GM12878 (cell line): Measurements from ENCODE around the gene MTRF1. TPM values are rescaled to one million over a fixed set of nuclear protein-coding genes. Genes with fewer than 3 reads are reported as not detected.

Source experiments
- ATAC-seq: fragments of 200-7000 bp; cut with Tn5 transposase; 3 replicates; pipeline ENCODE4 v1.9.1; 2020; ENCODE audit warnings: mild to moderate bottlenecking, moderate library complexity
- BruUV-seq: library from RNA; stranded (reverse); fragments of 400-500 nt; replicated peaks from 2 replicates; lab custom pipeline; 2021; lab: Mats Ljungman, UMichigan
- CTCF ChIA-PET: fragments of 300-600 bp; sonication (Branson Sonifier 250); formaldehyde crosslinking; extraction: SDS; loops from one replicate; lab custom pipeline; 2021; ENCODE audit warnings: inconsistent platforms; lab: Yijun Ruan, JAX
- POLR2A ChIA-PET: fragments of 350-600 bp; formaldehyde crosslinking; extraction: SDS; loops from one replicate; lab custom pipeline; 2021; ENCODE audit warnings: inconsistent platforms; lab: Charles Lee
- RAD21 ChIA-PET: fragments of 300-600 bp; sonication (Branson Sonifier 250); formaldehyde crosslinking; loops from one replicate; lab custom pipeline; 2023; ENCODE audit warnings: antibody characterized with exemption; ENCODE audit not compliant: unreplicated experiment; lab: Charles Lee
- SMC1A ChIA-PET: fragments of 300-600 bp; sonication (Branson Sonifier 250); formaldehyde crosslinking; loops from one replicate; lab custom pipeline; 2023; ENCODE audit not compliant: unreplicated experiment, uncharacterized antibody; lab: Charles Lee
- DNase-seq: peaks from one replicate; pipeline ENCODE4 v3.0.0-alpha.2; 2011; ENCODE audit warnings: low read depth, low spot score
- FAIRE-seq: peaks from 3 replicates; lab custom pipeline; 2011; peaks lifted over from hg19 to GRCh38; lab: Jason Lieb, UNC
- H2AFZ ChIP-seq: 2 replicates; pipeline ENCODE4 v1.6.0; 2011; ENCODE audit warnings: low read depth, low read length, control low read depth; ENCODE audit not compliant: control insufficient read depth
- H3K27ac ChIP-seq: 2 replicates; pipeline ENCODE4 v1.5.1; 2011; ENCODE audit warnings: control low read depth; ENCODE audit not compliant: control insufficient read depth, insufficient read depth
- H3K27me3 ChIP-seq, 2 experiments: replicated peaks in 1 of 2; 2 replicates each; pipeline versions ENCODE4 v1.6.0 to v1.6.1; 2011; ENCODE audit warnings: low read length in 1 of 2; ENCODE audit not compliant: control insufficient read depth in 2 of 2, insufficient read depth in 2 of 2
- H3K36me3 ChIP-seq, 2 experiments: 2 replicates each; pipeline ENCODE4 v1.5.1; 2011; ENCODE audit warnings: low read length in 1 of 2; ENCODE audit not compliant: control insufficient read depth in 2 of 2, insufficient read depth in 2 of 2
- H3K4me1 ChIP-seq: 2 replicates; pipeline ENCODE4 v1.6.1; 2011; ENCODE audit warnings: mild to moderate bottlenecking, low read length, moderate library complexity, mixed read lengths; ENCODE audit not compliant: control insufficient read depth, insufficient read depth
- H3K4me2 ChIP-seq: 2 replicates; pipeline ENCODE4 v1.6.0; 2011; ENCODE audit warnings: control low read depth; ENCODE audit not compliant: control insufficient read depth, insufficient read depth
- H3K4me3 ChIP-seq: fragments of 200-600 bp; sonication (generic); 2 replicates; pipeline ENCODE4 v1.5.1; 2016
- H3K79me2 ChIP-seq: 2 replicates; pipeline ENCODE4 v1.6.0; 2011; ENCODE audit warnings: low read length; ENCODE audit not compliant: control insufficient read depth, insufficient read depth
- H3K9ac ChIP-seq: 2 replicates; pipeline ENCODE4 v1.8.0; 2011; ENCODE audit warnings: low read length, control low read depth, mixed read lengths; ENCODE audit not compliant: control insufficient read depth, insufficient read depth
- H3K9me3 ChIP-seq: replicated peaks from 3 replicates; pipeline ENCODE4 v1.5.1; 2011; ENCODE audit warnings: mild to moderate bottlenecking, low read length; ENCODE audit not compliant: control insufficient read depth, insufficient read depth
- H4K20me1 ChIP-seq: 2 replicates; pipeline ENCODE4 v1.6.0; 2011; ENCODE audit not compliant: control insufficient read depth, insufficient read depth
- CHD1 ChIP-seq: IDR thresholded peaks from 2 replicates; pipeline ENCODE4 v1.6.1; 2012; ENCODE audit warnings: low read depth, low read length, improper control_type of control experiment
- EZH2 ChIP-seq: IDR thresholded peaks from 2 replicates; pipeline ENCODE4 v1.6.1; 2012; ENCODE audit warnings: low read depth, mild to moderate bottlenecking, control low read depth, inconsistent platforms, low read length, borderline replicate concordance; ENCODE audit not compliant: control insufficient read depth
- FOS ChIP-seq: IDR thresholded peaks from 3 replicates; pipeline ENCODE4 v1.6.1; 2011; ENCODE audit warnings: borderline replicate concordance; ENCODE audit not compliant: insufficient read length; ENCODE audit errors: extremely low read depth
- MTA2 ChIP-seq: fragments of 450-650 bp; IDR thresholded peaks from 2 replicates; pipeline ENCODE4 v1.6.1; 2016; ENCODE audit warnings: low read depth, mild to moderate bottlenecking, moderate library complexity
- MXI1 ChIP-seq: fragments of 150-350 bp; IDR thresholded peaks from 2 replicates; pipeline ENCODE4 v1.6.1; 2011; ENCODE audit warnings: low read depth, mild to moderate bottlenecking, inconsistent platforms, low read length, improper control_type of control experiment
- NRF1 ChIP-seq: conservative IDR thresholded peaks from 2 replicates; pipeline ENCODE4 v1.6.1; 2011; ENCODE audit warnings: mild to moderate bottlenecking, low read depth, low read length, improper control_type of control experiment
- POLR2A ChIP-seq: IDR thresholded peaks from 2 replicates; pipeline ENCODE4 v1.6.1; 2011; ENCODE audit warnings: low read depth, mild to moderate bottlenecking, low read length
- POU2F2 ChIP-seq: IDR thresholded peaks from 3 replicates; pipeline ENCODE4 v1.6.1; 2011; ENCODE audit warnings: low read depth, mild to moderate bottlenecking, low read length, borderline replicate concordance
- RB1 ChIP-seq: fragments of 450-650 bp; formaldehyde crosslinking; IDR thresholded peaks from 2 replicates; pipeline ENCODE4 v1.6.1; 2017; ENCODE audit warnings: mild to moderate bottlenecking, borderline replicate concordance
- RELA ChIP-seq: fragments of 450-650 bp; IDR thresholded peaks from 2 replicates; pipeline ENCODE4 v1.8.0; 2014; ENCODE audit warnings: borderline replicate concordance; ENCODE audit not compliant: partially characterized antibody
- SRF ChIP-seq, 2 experiments: IDR thresholded peaks; 2 replicates each; pipeline ENCODE4 v1.6.1; 2011; ENCODE audit warnings: low read depth in 2 of 2, low read length in 2 of 2, mild to moderate bottlenecking in 1 of 2, moderate library complexity in 1 of 2
- SUPT20H ChIP-seq: IDR thresholded peaks from 2 replicates; pipeline ENCODE4 v1.6.1; 2011; ENCODE audit warnings: low read depth, mild to moderate bottlenecking, low read length, moderate library complexity, borderline replicate concordance; ENCODE audit not compliant: control insufficient read depth
- WGBS: methylation state at CpG from one replicate; pipeline ENCODE4 v1.1.6; 2016; ENCODE audit warnings: low lambda C conversion rate; ENCODE audit not compliant: insufficient replicate concordance, insufficient coverage; ENCODE audit errors: missing lambda C conversion rate; 5-methylcytosine and 5-hydroxymethylcytosine counted together
- in situ Hi-C: fragments of 300-500 bp; cut with MboI; formaldehyde crosslinking; loops from 9 replicates; pipeline ENCODE4 v1.14.3; 2018; ENCODE audit warnings: mixed read lengths
- intact Hi-C: fragments of 100-400 bp; cut with micrococcal nuclease; formaldehyde crosslinking; loops from one replicate; pipeline ENCODE4 v1.14.2; 2022; ENCODE audit not compliant: unreplicated experiment
- polyA plus RNA-seq, 11 experiments: library from polyadenylated mRNA; depleted of rRNA in 4 of 11; unstranded in 6 of 11; stranded (reverse) in 5 of 11; fragments of >200 nt; fragmentation: Nextera tagmentation in 4 of 11; fragmentation: Illumina TruSeq in 1 of 11; extraction: Ambion mirVana in 4 of 11; extraction: Trizol in 1 of 11; gene quantifications; 1 replicate in 1 of 11; 2 replicates in 10 of 11; pipeline versions ENCODE4 v1.2.1 to v1.2.3, GENCODE V29; 2011 to 2016; ENCODE audit warnings: inconsistent platforms in 2 of 11, missing spikeins in 2 of 11, low read depth in 1 of 11
- total RNA-seq, 4 experiments: library from RNA; depleted of rRNA in 3 of 4; stranded (reverse); fragments of >200 nt in 3 of 4; fragmentation: Illumina TruSeq in 1 of 4; extraction: Trizol in 1 of 4; gene quantifications; 2 replicates each; pipeline versions ENCODE4 v1.2.1 to v1.2.3, GENCODE V29; 2013 to 2021
- TF ChIP-seq, protein P1 (sequence below): fragments of 450-650 bp; IDR thresholded peaks from 2 replicates; pipeline ENCODE4 v1.6.1; 2017; ENCODE audit warnings: antibody characterized with exemption, mild to moderate bottlenecking, moderate library complexity
- TF ChIP-seq, protein P2 (sequence below): IDR thresholded peaks from 2 replicates; pipeline ENCODE4 v1.6.1; 2011; ENCODE audit warnings: low read depth, low read length, improper control_type of control experiment, borderline replicate concordance

Gene MTRF1
- total and polyA plus RNA-seq, 10 of the 15 experiments (the other 5 are each of a cell fraction or from before 2014, with no cell fraction given): 12.1 to 33.7 (median 20.6) TPM

DNA sequence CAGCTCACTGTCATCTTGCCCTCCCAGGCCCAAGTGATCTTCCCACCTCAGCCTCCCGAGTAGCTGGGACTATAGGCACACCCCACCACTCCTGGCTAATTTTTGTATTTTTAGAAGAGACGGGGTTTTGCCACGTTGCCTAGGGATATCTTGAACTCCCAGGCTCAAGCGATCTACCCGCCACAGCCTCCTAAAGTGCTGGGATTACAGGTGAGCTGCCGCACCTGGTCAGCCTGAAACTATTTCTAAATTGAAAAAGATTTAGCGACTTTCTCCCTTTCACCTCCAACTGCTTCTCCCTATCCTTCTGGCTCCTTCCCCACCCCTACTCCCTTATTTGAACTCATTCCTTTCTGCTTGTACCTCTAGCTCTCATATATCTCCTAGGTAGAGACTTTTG, 27.9 kb upstream of the MTRF1 start:
- ChIA-PET SMC1A (no interaction called here), POLR2A (interaction anchor here (0.7 kb wide), 1 partner anchor 359 kb away, joined by 3 read pairs; no protein-coding TSS in a partner anchor), RAD21 (no interaction called here), CTCF (no interaction called here)
- Histone ChIP-seq H3K36me3 (no peaks in the 10 kb centered on the region), H3K4me2 (no peak overlapping the region), H3K9me3 (no peaks in the 10 kb centered on the region), H4K20me1 (no peaks in the 10 kb centered on the region), H3K27me3 (no peaks in the 10 kb centered on the region; a peak in 1 of 4 replicates), H3K9ac (no peak overlapping the region), H3K4me3 (no peak overlapping the region), H3K79me2 (no peaks in the 10 kb centered on the region), H2AFZ (no peak overlapping the region), H3K4me1 (no peaks in the 10 kb centered on the region), H3K27ac (no peak overlapping the region)
- ATAC-seq (no peak), FAIRE-seq (no peak), DNase-seq (no peak)
- no peak for TF ChIP-seq RELA
- TF ChIP-seq POU2F2: no peak
- no peak for TF ChIP-seq MXI1
- no TSS peak for BruUV-seq
- in situ Hi-C loops: no loop called here
- 85% methylated on average over 7 of the region's 7 CpGs for WGBS
- intact Hi-C loops: no loop called here

DNA sequence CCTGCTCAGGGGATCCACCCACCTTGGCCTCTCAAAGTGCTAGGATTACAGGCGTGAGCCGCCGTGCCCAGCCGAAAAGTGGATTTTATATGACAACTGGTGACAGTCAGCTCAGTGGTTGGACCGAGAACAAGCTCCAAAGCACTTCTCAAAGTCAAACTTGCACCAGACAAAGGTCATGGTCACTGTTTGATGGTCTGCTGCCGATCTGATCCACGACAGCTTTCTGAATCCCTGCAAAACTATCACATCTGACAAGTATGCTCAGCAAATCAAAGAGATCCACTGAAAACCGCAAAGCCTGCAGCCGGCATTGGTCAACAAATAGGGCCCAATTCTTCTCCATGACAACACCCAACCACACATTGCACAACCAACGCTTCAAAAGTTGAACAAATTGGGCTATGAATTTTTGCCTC, 26.1 kb upstream of the MTRF1 start:
- Histone ChIP-seq H3K9ac (no peak overlapping the region), H3K36me3 (no peaks in the 10 kb centered on the region), H3K79me2 (no peaks in the 10 kb centered on the region), H2AFZ (no peak overlapping the region), H3K4me3 (no peak overlapping the region), H3K4me2 (no peak overlapping the region), H4K20me1 (no peaks in the 10 kb centered on the region), H3K9me3 (no peaks in the 10 kb centered on the region), H3K27ac (no peak overlapping the region), H3K4me1 (no peaks in the 10 kb centered on the region), H3K27me3 (no peaks in the 10 kb centered on the region; a peak in 1 of 4 replicates)
- ATAC-seq (no peak), FAIRE-seq (no peak), DNase-seq (no peak)
- ChIA-PET POLR2A (no interaction called here), RAD21 (no interaction called here), SMC1A (no interaction called here), CTCF (no interaction called here)
- intact Hi-C loops: no loop called here
- WGBS: 61% methylated on average over 10 of the region's 10 CpGs
- in situ Hi-C loops: no loop called here
- no TSS peak for BruUV-seq
- TF ChIP-seq SRF (IDR thresholded peaks at IDR 0.05; ENCODE audit: low read depth in 2 of 2, low read length in 2 of 2) (no peak), SUPT20H (no peak), EZH2 (no peak), FOS (no peak), POU2F2 (no peak), NRF1 (no peak), POLR2A (no peak), CHD1 (no peak), RB1 (no peak), MTA2 (no peak)
- TF ChIP-seq, protein P1, sequence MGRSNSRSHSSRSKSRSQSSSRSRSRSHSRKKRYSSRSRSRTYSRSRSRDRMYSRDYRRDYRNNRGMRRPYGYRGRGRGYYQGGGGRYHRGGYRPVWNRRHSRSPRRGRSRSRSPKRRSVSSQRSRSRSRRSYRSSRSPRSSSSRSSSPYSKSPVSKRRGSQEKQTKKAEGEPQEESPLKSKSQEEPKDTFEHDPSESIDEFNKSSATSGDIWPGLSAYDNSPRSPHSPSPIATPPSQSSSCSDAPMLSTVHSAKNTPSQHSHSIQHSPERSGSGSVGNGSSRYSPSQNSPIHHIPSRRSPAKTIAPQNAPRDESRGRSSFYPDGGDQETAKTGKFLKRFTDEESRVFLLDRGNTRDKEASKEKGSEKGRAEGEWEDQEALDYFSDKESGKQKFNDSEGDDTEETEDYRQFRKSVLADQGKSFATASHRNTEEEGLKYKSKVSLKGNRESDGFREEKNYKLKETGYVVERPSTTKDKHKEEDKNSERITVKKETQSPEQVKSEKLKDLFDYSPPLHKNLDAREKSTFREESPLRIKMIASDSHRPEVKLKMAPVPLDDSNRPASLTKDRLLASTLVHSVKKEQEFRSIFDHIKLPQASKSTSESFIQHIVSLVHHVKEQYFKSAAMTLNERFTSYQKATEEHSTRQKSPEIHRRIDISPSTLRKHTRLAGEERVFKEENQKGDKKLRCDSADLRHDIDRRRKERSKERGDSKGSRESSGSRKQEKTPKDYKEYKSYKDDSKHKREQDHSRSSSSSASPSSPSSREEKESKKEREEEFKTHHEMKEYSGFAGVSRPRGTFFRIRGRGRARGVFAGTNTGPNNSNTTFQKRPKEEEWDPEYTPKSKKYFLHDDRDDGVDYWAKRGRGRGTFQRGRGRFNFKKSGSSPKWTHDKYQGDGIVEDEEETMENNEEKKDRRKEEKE: no peak
- TF ChIP-seq, protein P2, sequence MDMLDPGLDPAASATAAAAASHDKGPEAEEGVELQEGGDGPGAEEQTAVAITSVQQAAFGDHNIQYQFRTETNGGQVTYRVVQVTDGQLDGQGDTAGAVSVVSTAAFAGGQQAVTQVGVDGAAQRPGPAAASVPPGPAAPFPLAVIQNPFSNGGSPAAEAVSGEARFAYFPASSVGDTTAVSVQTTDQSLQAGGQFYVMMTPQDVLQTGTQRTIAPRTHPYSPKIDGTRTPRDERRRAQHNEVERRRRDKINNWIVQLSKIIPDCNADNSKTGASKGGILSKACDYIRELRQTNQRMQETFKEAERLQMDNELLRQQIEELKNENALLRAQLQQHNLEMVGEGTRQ: no peak
